GM12891 (cell line): ENCODE measurements around the gene GUCA1A.

Experiments used
- POLR2A ChIP-seq: IDR thresholded peaks from 2 replicates; pipeline ENCODE4 v1.6.1; 2011; ENCODE audit warnings: low read depth, low read length, control low read depth
- POLR2AphosphoS5 ChIP-seq: IDR thresholded peaks from 2 replicates; pipeline ENCODE4 v1.6.1; 2011; ENCODE audit warnings: low read depth, low read length, control low read depth
- SPI1 ChIP-seq: IDR thresholded peaks from 2 replicates; pipeline ENCODE4 v1.6.1; 2011; ENCODE audit warnings: low read depth, low read length, control low read depth
- TAF1 ChIP-seq: IDR thresholded peaks from 2 replicates; pipeline ENCODE4 v1.6.1; 2011; ENCODE audit warnings: low read depth, low read length, control low read depth

DNA sequence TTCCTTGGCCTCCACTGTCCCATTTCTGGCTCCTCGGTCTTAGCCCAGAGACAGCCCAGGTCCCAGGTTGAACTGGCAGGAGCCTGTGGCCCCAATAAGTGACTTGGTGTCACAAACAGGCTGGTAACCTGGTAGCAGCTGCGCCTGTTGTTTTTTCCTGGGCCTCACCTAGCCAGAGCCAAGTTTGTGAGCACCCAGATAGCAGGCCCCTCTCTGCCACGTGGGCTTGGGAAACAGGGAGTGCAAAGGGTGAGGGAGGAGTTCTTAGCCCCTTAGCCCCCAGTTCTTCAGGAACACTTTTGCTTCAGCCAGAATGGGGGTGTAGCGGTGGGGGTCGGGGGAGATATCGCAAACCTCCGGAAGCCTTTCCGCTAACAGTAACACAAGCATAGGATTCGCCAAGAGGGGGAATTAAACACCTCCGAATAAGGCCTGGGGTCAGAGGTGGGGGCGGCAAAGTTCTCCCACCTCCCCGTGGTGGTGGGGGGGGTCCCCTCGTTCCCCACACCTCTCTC is 31.5 kb upstream of the GUCA1A start:
- TF ChIP-seq POLR2AphosphoS5 (no peak), POLR2A (no peak), SPI1 (no peak), TAF1 (no peak)
